ENCODE data around the gene VSTM2A.
"Not testable (repeated sequence)": the region's sequence is repeated elsewhere in the genome, so short reads cannot be mapped to it uniquely, and the experiment has no call there.

The VSTM2A gene

DNA sequence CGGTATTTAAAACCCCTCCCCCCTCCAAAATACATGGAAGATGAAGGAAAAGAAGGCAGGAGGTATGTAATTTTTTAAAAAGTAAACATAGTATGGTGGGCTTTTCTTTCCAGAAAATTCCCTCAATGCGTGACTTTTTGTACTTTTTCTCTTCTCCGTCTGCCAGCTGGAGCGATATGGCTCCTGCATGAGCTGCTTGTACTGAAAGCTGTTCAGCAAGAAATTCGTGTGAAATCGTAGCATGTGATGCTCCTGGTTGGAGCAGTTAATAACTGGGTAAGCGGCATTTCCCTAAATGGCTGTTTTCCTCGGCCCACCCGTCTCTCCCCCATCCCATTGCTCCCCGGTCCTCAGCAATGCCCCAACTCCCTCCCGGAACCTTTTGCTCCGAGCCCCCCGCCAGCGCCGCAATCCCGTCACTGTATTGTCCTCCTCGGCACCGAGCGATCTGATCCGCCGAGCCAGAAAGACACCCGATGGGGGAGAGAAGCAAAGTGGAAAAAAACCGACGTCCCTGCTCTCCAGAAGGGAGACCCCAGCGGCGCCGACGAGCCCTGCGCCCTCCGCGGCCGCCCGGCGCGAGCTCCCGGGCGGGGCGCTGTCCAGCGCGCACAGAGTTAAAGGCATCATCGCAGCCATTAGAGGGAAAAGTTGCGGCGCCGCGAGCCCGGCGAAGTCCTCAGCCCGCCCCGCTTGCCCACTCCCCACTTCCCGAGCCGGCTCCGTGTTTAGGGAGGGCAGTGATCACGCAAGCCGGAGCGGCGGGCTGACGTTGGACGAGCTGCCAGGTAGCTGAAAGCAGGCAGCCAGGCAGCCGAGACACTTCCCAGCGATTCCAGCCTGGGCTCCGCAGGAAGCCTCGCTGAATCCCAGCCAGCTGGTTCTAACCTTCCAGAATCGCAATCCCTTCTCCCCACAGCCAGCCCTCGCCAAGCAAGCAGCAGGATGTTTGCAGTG is at the start of gene VSTM2A:
Gene VSTM2A (plus strand): TSS at position 707 of the 957 bp plus-strand sequence. CDS start 356 bp downstream, outside the sequence.
- DNase-seq (ENCODE audit: low spot score) = no peak
- FAIRE-seq = no peak

GRCh38 chr7:54504531-54504930 is 37.6 kb upstream of the VSTM2A start:
- FAIRE-seq; DNase-seq (ENCODE audit: low spot score): not testable (repeated sequence)

GRCh38 chr7:54529568-54529967 is 12.6 kb upstream of the VSTM2A start:
- no peak for DNase-seq (ENCODE audit: low spot score)
- no peak for FAIRE-seq

GRCh38 chr7:54538122-54538521 is 4.1 kb upstream of the VSTM2A start:
- FAIRE-seq (no peak), DNase-seq (ENCODE audit: low spot score) (no peak)

- FAIRE-seq (no peak), DNase-seq (ENCODE audit: low spot score) (no peak)
These were observed 895 bp downstream of the VSTM2A start for GRCh38 chr7:54543051-54543488.

GRCh38 chr7:54544149-54544526 is 2.0 kb downstream of the VSTM2A start:
- DNase-seq (ENCODE audit: low spot score) (no peak), FAIRE-seq (no peak)

DNA sequence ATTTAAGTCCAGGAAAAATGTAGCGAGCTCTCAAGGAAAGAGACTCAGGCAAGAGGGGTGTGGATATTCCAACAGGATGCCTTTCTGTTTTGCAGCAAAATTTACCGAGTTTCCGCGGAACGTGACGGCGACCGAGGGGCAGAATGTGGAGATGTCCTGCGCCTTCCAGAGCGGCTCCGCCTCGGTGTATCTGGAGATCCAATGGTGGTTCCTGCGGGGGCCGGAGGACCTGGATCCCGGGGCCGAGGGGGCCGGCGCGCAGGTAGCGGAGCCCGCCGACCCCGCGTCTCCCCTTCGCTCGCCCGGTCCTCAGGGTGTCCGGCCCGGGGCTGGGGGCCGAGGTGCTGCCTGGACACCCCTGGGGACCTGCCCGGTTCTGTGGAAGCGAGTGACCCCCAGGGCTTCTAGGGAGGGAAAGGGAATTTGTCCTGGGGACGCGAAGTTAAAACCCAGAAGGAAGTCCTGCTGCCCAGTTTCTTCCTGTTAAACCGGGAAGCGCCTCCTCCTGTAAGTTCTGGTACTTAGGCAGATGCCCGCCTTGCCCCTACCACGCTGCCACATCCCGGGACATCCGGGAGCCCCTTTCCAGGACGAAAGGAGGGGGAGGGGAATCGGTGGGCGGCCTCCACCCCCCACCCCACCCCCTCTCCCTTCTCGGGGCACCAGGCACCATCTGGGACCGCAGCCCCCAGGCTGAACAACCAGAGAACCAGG is 2.5 kb downstream of the VSTM2A start:
- FAIRE-seq = no peak
- DNase-seq (ENCODE audit: low spot score) = no peak

DNA sequence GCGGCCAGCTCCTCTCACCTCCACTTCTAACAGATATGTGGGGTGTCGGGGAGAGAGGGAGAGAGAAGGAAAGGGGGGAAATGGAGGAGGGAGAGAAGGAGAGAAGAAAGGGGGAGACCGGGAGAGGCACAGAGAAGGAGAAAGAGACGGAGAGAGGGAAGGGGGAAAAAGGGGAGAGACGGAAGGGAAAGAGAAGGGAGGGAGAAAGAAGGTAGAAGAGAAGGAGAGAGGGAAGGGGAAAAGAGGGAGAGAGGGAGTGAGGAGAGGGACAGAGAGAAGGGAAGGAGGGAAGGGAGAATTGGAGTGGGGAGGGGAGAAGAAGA is 3.0 kb downstream of the VSTM2A start:
- DNase-seq (ENCODE audit: low spot score) = no peak
- no peak for FAIRE-seq

DNA sequence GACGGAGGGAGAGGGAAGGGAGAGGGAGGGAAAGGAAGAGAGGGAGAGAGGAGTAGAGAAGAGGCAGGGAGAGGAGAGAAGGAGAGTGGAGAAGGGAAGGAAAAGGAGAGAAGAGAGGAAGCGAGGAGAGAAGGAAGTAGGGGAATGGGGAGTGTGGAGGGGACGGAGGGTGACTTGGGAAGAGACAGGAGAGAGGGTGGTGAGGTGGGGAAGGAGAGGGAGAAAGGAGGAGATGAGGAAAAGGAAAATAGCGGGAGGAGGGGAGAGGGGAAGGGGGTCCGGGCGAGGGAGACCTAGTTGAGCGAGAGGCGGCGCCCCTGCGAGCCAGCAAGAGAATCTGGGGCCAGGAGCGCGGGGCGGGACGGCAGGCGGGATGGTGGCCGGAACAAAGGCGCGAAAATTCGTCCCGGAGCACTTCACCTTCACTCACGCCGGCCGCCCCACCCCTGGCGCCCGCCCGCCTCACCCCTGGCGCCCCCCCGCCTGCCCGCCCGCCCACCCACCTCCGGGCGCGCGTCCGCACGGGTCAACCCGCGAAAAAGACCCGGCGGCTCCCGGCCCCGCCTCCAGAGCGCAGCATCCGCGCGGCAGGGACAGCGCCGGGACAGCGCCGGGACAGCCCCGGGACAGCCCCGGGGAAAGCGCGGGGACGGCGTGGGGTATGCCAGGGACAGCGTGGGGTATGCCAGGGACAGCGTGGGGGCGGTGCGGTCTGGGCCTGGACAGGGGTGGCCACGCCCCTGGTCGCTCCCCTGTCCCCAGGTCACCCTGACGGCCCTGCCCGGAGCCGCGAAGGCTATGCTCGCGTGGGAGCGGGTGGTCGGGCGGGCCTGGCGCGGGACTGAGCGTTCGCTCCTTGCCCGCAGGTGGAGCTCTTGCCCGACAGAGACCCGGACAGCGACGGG is 4.2 kb downstream of the VSTM2A start:
- no peak for DNase-seq (ENCODE audit: low spot score)

GRCh38 chr7:54546986-54547314 is 4.8 kb downstream of the VSTM2A start:
- no peak for FAIRE-seq

More for the DNA sequence above, 4.2 kb downstream of the VSTM2A start:
- FAIRE-seq = no peak

GRCh38 chr7:54550471-54550870 is 8.3 kb downstream of the VSTM2A start:
- no peak for FAIRE-seq
- no peak for DNase-seq (ENCODE audit: low spot score)

More at GRCh38 chr7:54546986-54547314, 4.8 kb downstream of the VSTM2A start:
- no peak for DNase-seq (ENCODE audit: low spot score)

DNA sequence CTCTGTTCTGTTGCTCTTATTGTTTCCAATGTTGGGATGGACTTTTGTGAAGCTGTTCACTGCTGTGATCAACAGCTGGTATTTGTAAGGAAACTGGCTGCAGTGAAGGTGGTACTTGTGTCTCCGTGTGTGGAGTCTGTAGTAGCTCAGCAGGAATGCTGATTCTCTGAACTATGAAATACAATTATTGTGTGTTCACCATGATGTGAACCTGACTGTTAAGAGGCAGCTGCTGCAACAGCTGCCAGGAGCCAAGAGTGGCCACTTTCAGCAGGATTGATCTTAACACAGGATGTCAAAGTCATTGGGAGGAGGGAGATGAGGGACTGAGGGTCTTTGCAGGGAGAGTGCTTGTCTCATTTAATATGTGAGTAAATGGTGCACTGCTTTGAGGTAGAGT is 13.9 kb downstream of the VSTM2A start:
- DNase-seq (ENCODE audit: low spot score) = no peak
- no peak for FAIRE-seq

DNA sequence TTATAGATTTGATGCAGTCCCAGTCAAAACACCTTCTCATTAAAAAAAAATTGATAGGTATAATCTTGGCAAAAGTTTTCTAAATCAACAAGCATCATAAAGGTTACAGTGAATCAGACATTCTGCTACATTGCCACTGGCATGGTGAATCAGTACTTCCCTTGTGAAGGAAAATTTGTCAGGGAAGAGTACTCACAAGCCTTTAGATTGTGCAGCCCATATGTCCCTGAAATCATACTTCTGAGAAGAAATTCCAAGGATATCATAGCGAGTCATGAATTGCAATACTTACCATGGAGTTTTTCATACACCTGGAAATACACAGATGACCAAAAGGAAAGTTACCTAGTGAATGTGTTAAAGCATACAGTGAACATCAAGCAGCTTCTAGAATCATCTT is 17.2 kb downstream of the VSTM2A start:
- no peak for FAIRE-seq
- no peak for DNase-seq (ENCODE audit: low spot score)

- DNase-seq (ENCODE audit: low spot score) = no peak
These were observed 18.0 kb downstream of the VSTM2A start for GRCh38 chr7:54560198-54560597.

DNA sequence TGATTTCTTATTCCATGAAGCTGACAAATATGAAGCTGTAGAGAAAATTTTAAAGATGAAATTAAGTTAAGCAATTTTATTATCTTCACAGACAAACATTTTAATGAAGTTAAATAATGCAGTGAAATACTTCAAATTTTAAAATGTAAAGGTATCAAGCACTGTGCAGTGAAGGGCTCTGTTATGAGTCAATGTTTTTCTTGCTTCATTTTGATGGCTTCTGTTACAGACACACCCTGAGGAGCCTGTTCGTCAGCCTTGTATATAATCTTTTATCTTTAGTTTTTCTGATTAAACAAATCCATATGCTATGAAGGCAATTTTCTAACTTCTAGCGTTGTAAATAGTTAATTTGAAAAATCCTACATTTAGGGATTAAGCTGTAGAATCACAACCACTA is 18.5 kb downstream of the VSTM2A start:
- no peak for FAIRE-seq
- no peak for DNase-seq (ENCODE audit: low spot score)

More at GRCh38 chr7:54560198-54560597, 18.0 kb downstream of the VSTM2A start:
- no peak for FAIRE-seq

DNA sequence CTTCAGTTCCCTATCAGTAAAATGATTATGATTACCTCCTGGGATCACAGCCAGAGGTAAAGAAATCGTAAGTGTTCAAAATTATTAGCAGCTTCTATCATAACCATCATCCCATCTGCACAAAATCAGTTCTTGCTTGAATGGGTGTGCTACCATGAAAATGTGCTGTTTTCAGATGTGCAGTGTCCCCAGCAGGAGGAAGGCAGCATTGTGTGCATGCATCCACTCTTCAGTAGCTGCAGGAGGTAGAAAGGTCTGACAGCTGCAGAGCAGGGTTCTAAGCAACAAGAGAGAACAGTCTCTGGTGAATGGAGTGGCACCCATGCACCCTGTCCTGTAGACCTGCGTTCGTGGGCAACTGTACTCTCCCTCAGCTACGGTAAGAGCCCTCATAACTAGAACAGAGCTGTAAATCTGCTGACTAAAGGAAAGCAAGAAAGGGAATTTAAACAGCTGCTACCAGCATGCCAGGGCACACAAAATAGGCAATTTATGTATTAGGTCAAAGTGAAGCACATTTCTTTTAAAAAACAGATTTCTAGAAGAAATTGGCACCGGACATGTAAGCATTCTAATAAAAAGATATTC is 21.2 kb downstream of the VSTM2A start:
- FAIRE-seq (no peak), DNase-seq (ENCODE audit: low spot score) (no peak)

DNA sequence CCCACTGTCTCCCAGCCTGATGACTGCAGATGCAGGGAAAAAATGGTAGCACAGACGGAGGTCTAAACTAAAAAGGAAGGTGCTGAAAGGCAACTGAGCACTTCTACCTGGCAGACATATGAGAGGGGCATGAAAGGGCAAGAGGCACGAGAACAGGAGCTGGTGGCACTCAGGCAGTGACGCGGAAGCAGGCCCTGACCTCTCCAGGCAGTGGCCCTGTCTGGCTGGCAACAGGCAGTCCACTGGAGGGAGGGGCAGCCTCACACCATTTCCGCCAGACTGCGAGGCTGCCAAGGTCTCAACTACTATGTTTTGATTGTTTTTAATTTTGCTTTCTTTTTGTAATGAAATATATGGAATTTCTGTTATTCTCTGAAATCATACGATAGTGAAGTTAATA is 23.3 kb downstream of the VSTM2A start:
- FAIRE-seq = no peak
- no peak for DNase-seq (ENCODE audit: low spot score)

GRCh38 chr7:54581511-54581910 is 39.3 kb downstream of the VSTM2A start:
- FAIRE-seq (no peak), DNase-seq (ENCODE audit: low spot score) (no peak)

DNA sequence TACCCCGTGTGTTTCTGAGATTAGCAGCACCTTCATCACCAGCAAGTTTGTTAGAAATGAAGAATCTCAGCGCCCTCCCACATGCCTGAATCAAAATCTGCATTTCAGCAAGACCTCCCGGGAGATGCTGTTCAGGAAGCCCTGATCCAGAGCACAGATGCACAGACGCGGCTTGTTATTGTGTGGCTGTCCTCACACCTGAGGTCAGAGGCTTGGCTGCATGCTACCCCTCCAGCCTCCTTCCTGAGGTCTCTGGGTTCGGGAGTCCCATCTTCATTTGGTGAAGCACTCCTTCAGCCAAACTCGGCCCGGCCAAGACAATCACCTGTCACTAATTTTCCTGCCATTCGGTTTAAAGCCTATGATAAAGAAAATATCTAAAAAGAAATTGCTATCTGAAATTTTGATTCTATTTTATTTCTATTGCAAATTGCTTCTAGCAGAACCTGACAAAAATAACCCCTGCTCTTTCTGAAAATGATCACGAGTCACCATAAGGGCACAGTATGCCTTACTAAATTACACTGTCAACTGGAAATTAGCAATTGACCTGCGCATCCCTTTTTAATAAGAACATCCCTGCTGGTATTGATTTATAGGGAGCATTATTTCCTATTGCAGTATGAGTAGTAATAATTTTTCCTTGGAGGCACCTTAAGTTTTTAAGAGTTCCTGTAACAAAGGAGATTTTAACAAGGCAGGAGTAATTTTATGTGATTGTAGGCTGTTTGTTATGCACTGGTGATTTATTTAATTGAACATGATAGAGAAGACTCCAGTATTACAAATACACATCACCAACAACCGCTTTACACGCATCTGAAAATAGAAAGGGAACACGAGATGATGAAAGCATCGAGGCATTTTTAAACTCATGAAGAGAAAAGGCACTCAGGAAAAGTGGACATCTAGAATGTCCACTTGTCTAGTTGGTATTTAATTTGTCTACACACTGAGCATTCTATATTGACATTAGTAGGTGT is 49.5 kb downstream of the VSTM2A start:
- FAIRE-seq = no peak
- DNase-seq (ENCODE audit: low spot score) = no peak

DNA sequence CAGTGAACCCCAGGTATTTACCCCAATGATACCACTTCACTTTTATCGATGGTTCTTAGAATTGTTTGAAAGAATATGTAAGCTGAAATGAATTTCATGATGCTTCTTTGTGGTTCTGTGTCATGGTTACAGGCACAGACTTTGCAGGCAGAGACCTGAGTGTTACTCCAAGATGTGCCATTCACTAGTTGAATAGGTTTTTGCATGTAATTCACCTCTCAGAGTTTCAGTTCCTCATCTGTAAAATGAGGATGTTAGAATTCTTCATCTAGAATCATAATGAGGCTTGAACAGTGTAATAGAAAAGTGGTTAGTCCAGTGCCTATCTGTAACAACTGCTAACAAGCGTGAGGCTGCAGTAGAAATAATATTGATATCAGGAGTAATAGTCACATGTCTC is 54.6 kb downstream of the VSTM2A start:
- no peak for DNase-seq (ENCODE audit: low spot score)
- FAIRE-seq = no peak
